ENCODE results near the gene NOSTRIN. TPM values are rescaled to one million over a fixed set of nuclear protein-coding genes. Genes with fewer than 3 reads are reported as not detected.
"Not testable (repeated sequence)": the region's sequence is repeated elsewhere in the genome, so short reads cannot be mapped to it uniquely, and the experiment has no call there.

Gene NOSTRIN
- total RNA-seq, 5 donors from 2014 or later (not counting 1 experiment from before 2014, with no cell fraction given) = 0.13 to 0.82 (median 0.45) TPM; not detected in 1

DNA sequence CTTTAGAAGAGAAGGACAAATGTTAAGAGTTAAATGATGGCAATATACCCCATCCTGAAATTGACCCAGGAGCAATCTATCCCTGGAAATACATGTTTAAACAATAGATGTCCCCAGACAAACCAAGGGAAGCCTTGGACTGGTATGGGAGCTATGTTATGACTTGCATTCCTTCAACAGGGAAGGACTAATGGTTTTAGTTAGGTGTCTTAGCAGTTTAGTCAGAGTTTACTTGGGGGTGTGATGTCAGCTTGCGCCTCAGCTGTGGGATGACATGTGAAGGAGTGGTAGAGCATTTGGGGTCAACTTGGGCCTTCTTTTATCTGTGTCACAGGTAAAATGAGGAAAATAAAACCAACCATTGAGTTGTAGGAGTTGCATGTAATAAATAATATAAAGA is 51.0 kb downstream of the NOSTRIN start:
- Mint-ChIP-seq H3K36me3 (no peaks in the 10 kb centered on the region), H3K9me3 (peaks cover 0 to 5% (median 0%) of the 10 kb centered on the region in 3 donors), H3K27me3 (no peaks in the 10 kb centered on the region), H3K4me1 (no peaks in the 10 kb centered on the region), H3K27ac (no peak overlapping the region), H3K4me3 (no peak overlapping the region)
- Histone ChIP-seq H3K36me3 (ENCODE audit: control insufficient read depth in 2 of 2, extremely low read depth in 1 of 2, insufficient read depth in 1 of 2, low read length in 1 of 2) (no peaks in the 10 kb centered on the region), H3K27me3 (replicated peaks in 1 of 2; ENCODE audit: control insufficient read depth in 2 of 2, extremely low read depth in 1 of 2, insufficient read depth in 2 of 2, low read length in 1 of 2) (no peaks in the 10 kb centered on the region), H3K4me1 (ENCODE audit: control insufficient read depth in 1 of 2, extremely low read depth in 1 of 2, insufficient read depth in 2 of 2, low read length in 2 of 2) (no peaks in the 10 kb centered on the region), H3K27ac (ENCODE audit: low read length) (no peak overlapping the region), H3K9me3 (no peaks in the 10 kb centered on the region), H3K4me3 (ENCODE audit: control insufficient read depth in 1 of 2, extremely low read depth in 1 of 2, low read length in 1 of 2) (no peak overlapping the region)
- POLR2A ChIA-PET = no interaction called here
- no CpG with 5 or more reads among the region's 1 CpG for WGBS (ENCODE audit: insufficient coverage)
- ATAC-seq (replicated peaks in 1 of 4) (no peak), DNase-seq (no peak)
- CTCF ChIA-PET = no interaction called here

GRCh38 chr2:168854651-168855050 is 52.2 kb downstream of the NOSTRIN start:
- POLR2A ChIA-PET = no interaction called here

GRCh38 chr2:168855601-168856000 is 53.2 kb downstream of the NOSTRIN start:
- Mint-ChIP-seq H3K36me3 (no peaks in the 10 kb centered on the region), H3K4me3 (no peak overlapping the region), H3K27ac (no peak overlapping the region), H3K27me3 (no peaks in the 10 kb centered on the region), H3K9me3 (peaks cover 0 to 5% (median 0%) of the 10 kb centered on the region in 3 donors), H3K4me1 (no peaks in the 10 kb centered on the region)
- DNase-seq (no peak), ATAC-seq (replicated peaks in 1 of 4) (no peak)
- 100% methylated on average over 1 of the region's 3 CpGs for WGBS (ENCODE audit: insufficient coverage)
- POLR2A ChIA-PET = no interaction called here
- Histone ChIP-seq H3K9me3 (no peaks in the 10 kb centered on the region), H3K4me3 (ENCODE audit: control insufficient read depth in 1 of 2, extremely low read depth in 1 of 2, low read length in 1 of 2) (no peak overlapping the region), H3K36me3 (ENCODE audit: control insufficient read depth in 2 of 2, extremely low read depth in 1 of 2, insufficient read depth in 1 of 2, low read length in 1 of 2) (no peaks in the 10 kb centered on the region), H3K4me1 (ENCODE audit: control insufficient read depth in 1 of 2, extremely low read depth in 1 of 2, insufficient read depth in 2 of 2, low read length in 2 of 2) (no peaks in the 10 kb centered on the region), H3K27ac (ENCODE audit: low read length) (no peak overlapping the region), H3K27me3 (replicated peaks in 1 of 2; ENCODE audit: control insufficient read depth in 2 of 2, extremely low read depth in 1 of 2, insufficient read depth in 2 of 2, low read length in 1 of 2) (no peaks in the 10 kb centered on the region)
- CTCF ChIA-PET = no interaction called here

More at GRCh38 chr2:168854651-168855050, 52.2 kb downstream of the NOSTRIN start:
- Histone ChIP-seq H3K27ac (ENCODE audit: low read length) (no peak overlapping the region), H3K4me1 (ENCODE audit: control insufficient read depth in 1 of 2, extremely low read depth in 1 of 2, insufficient read depth in 2 of 2, low read length in 2 of 2) (no peaks in the 10 kb centered on the region), H3K4me3 (ENCODE audit: control insufficient read depth in 1 of 2, extremely low read depth in 1 of 2, low read length in 1 of 2) (no peak overlapping the region), H3K27me3 (replicated peaks in 1 of 2; ENCODE audit: control insufficient read depth in 2 of 2, extremely low read depth in 1 of 2, insufficient read depth in 2 of 2, low read length in 1 of 2) (no peaks in the 10 kb centered on the region), H3K9me3 (no peaks in the 10 kb centered on the region), H3K36me3 (ENCODE audit: control insufficient read depth in 2 of 2, extremely low read depth in 1 of 2, insufficient read depth in 1 of 2, low read length in 1 of 2) (no peaks in the 10 kb centered on the region)
- Mint-ChIP-seq H3K4me3 (no peak overlapping the region), H3K27me3 (no peaks in the 10 kb centered on the region), H3K4me1 (no peaks in the 10 kb centered on the region), H3K27ac (no peak overlapping the region), H3K36me3 (no peaks in the 10 kb centered on the region), H3K9me3 (peaks cover 0 to 5% (median 0%) of the 10 kb centered on the region in 3 donors)
- ATAC-seq (replicated peaks in 1 of 4) (no peak), DNase-seq (no peak)
- 94% methylated on average over 3 of the region's 5 CpGs for WGBS (ENCODE audit: insufficient coverage)
- CTCF ChIA-PET = no interaction called here

DNA sequence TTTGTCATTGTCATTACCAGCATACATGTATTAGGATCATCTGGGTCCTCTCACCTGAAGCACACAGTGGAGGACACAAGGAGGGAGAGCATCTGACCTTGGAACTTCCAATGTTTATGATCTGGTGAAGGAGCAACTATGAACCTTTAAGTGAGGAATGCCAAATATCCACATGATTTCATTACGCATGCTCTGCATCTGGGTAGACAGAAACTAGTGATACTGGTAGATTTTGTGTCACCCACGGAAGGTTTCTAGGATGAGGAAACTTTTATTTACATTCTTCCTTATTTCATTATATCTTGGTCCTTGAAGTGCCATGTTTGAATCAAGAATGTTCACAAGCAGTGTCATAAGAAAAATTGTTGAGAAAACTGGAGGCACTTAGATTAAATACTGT is 55.7 kb downstream of the NOSTRIN start:
- CTCF ChIA-PET = no interaction called here
- ATAC-seq (replicated peaks in 1 of 4) = no peak
- POLR2A ChIA-PET = interaction anchor here in 1 of 2 donors (0.5 kb wide), 1 partner anchor 1008 kb away, joined by 4 read pairs; no protein-coding TSS in a partner anchor
- H3K4me1 ChIP-seq (ENCODE audit: control insufficient read depth in 1 of 2, extremely low read depth in 1 of 2, insufficient read depth in 2 of 2, low read length in 2 of 2) = no peaks in the 10 kb centered on the region
- no peaks in the 10 kb centered on the region for H3K9me3 ChIP-seq
- Mint-ChIP-seq H3K36me3 (no peaks in the 10 kb centered on the region), H3K9me3 (peaks cover 0 to 5% (median 0%) of the 10 kb centered on the region in 3 donors), H3K27ac (no peak overlapping the region), H3K27me3 (no peaks in the 10 kb centered on the region), H3K4me3 (no peak overlapping the region), H3K4me1 (no peaks in the 10 kb centered on the region)
- H3K4me3 ChIP-seq (ENCODE audit: control insufficient read depth in 1 of 2, extremely low read depth in 1 of 2, low read length in 1 of 2) = no peak overlapping the region
- no peak for DNase-seq
- no CpG with 5 or more reads among the region's 2 CpGs for WGBS (ENCODE audit: insufficient coverage)
- no peaks in the 10 kb centered on the region for H3K27me3 ChIP-seq (replicated peaks in 1 of 2; ENCODE audit: control insufficient read depth in 2 of 2, extremely low read depth in 1 of 2, insufficient read depth in 2 of 2, low read length in 1 of 2)
- H3K36me3 ChIP-seq (ENCODE audit: control insufficient read depth in 2 of 2, extremely low read depth in 1 of 2, insufficient read depth in 1 of 2, low read length in 1 of 2) = no peaks in the 10 kb centered on the region
- no peak overlapping the region for H3K27ac ChIP-seq (ENCODE audit: low read length)

GRCh38 chr2:168867164-168867563 is 64.7 kb downstream of the NOSTRIN start:
- H3K9me3 ChIP-seq; H3K27me3 ChIP-seq (replicated peaks in 1 of 2; ENCODE audit: control insufficient read depth in 2 of 2, extremely low read depth in 1 of 2, insufficient read depth in 2 of 2, low read length in 1 of 2); POLR2A ChIA-PET; H3K4me3 ChIP-seq (ENCODE audit: control insufficient read depth in 1 of 2, extremely low read depth in 1 of 2, low read length in 1 of 2); H3K27me3 Mint-ChIP-seq; H3K36me3 ChIP-seq (ENCODE audit: control insufficient read depth in 2 of 2, extremely low read depth in 1 of 2, insufficient read depth in 1 of 2, low read length in 1 of 2); H3K36me3 Mint-ChIP-seq; CTCF ChIA-PET; H3K27ac Mint-ChIP-seq; DNase-seq; H3K4me1 Mint-ChIP-seq; H3K4me3 Mint-ChIP-seq; H3K4me1 ChIP-seq (ENCODE audit: control insufficient read depth in 1 of 2, extremely low read depth in 1 of 2, insufficient read depth in 2 of 2, low read length in 2 of 2); H3K27ac ChIP-seq (ENCODE audit: low read length); ATAC-seq (replicated peaks in 1 of 4); H3K9me3 Mint-ChIP-seq: not testable (repeated sequence)
- no CpG with 5 or more reads among the region's 1 CpG for WGBS (ENCODE audit: insufficient coverage)

DNA sequence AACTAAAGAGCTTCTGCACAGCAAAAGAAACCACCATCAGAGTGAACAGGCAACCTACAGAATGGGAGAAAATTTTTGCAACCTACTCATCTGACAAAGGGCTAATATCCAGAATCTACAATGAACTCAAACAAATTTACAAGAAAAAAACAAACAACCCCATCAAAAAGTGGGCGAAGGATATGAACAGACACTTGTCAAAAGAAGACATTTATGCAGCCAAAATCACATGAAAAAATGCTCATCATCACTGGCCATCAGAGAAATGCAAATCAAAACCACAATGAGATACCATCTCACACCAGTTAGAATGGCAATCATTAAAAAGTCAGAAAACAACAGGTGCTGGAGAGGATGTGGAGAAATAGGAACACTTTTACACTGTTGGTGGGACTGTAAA is 67.9 kb downstream of the NOSTRIN start:
- H3K36me3 ChIP-seq (ENCODE audit: control insufficient read depth in 2 of 2, extremely low read depth in 1 of 2, insufficient read depth in 1 of 2, low read length in 1 of 2); DNase-seq; H3K27ac Mint-ChIP-seq; H3K36me3 Mint-ChIP-seq; H3K4me3 Mint-ChIP-seq; POLR2A ChIA-PET; H3K27ac ChIP-seq (ENCODE audit: low read length); H3K9me3 Mint-ChIP-seq; H3K4me1 Mint-ChIP-seq; H3K27me3 ChIP-seq (replicated peaks in 1 of 2; ENCODE audit: control insufficient read depth in 2 of 2, extremely low read depth in 1 of 2, insufficient read depth in 2 of 2, low read length in 1 of 2); H3K9me3 ChIP-seq; H3K4me1 ChIP-seq (ENCODE audit: control insufficient read depth in 1 of 2, extremely low read depth in 1 of 2, insufficient read depth in 2 of 2, low read length in 2 of 2); H3K4me3 ChIP-seq (ENCODE audit: control insufficient read depth in 1 of 2, extremely low read depth in 1 of 2, low read length in 1 of 2); H3K27me3 Mint-ChIP-seq; CTCF ChIA-PET; ATAC-seq (replicated peaks in 1 of 4): not testable (repeated sequence)
- no CpG with 5 or more reads among the region's 1 CpG for WGBS (ENCODE audit: insufficient coverage)

DNA sequence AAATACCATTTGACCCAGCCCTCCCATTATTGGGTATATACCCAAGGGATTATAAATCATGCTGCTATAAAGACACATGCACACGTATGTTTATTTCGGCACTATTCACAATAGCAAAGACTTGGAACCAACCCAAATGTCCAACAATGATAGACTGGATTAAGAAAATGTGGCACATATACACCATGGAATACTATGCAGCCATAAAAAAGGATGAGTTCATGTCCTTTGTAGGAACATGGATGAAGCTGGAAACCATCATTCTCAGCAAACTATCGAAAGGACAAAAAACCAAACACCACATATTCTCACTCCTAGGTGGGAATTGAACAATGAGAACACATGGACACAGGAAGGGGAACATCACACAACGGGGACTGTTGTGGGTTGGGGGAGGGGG is 68.4 kb downstream of the NOSTRIN start:
- H3K9me3 ChIP-seq; H3K27ac Mint-ChIP-seq; H3K27ac ChIP-seq (ENCODE audit: low read length); H3K9me3 Mint-ChIP-seq; H3K36me3 Mint-ChIP-seq; H3K27me3 ChIP-seq (replicated peaks in 1 of 2; ENCODE audit: control insufficient read depth in 2 of 2, extremely low read depth in 1 of 2, insufficient read depth in 2 of 2, low read length in 1 of 2); H3K27me3 Mint-ChIP-seq; H3K4me3 Mint-ChIP-seq; CTCF ChIA-PET; H3K4me3 ChIP-seq (ENCODE audit: control insufficient read depth in 1 of 2, extremely low read depth in 1 of 2, low read length in 1 of 2); DNase-seq; ATAC-seq (replicated peaks in 1 of 4); H3K4me1 Mint-ChIP-seq; H3K4me1 ChIP-seq (ENCODE audit: control insufficient read depth in 1 of 2, extremely low read depth in 1 of 2, insufficient read depth in 2 of 2, low read length in 2 of 2); H3K36me3 ChIP-seq (ENCODE audit: control insufficient read depth in 2 of 2, extremely low read depth in 1 of 2, insufficient read depth in 1 of 2, low read length in 1 of 2): not testable (repeated sequence)
- WGBS (ENCODE audit: insufficient coverage) = no CpG with 5 or more reads among the region's 4 CpGs
- POLR2A ChIA-PET = interaction anchor here in 1 of 2 donors (0.8 kb wide), 1 partner anchor 141 kb away, joined by 3 read pairs; no protein-coding TSS in a partner anchor
